HepG2 (cell line): ENCODE measurements around the gene TLE7. TPM values are rescaled to one million over a fixed set of nuclear protein-coding genes. Genes with fewer than 3 reads are reported as not detected.

ENCODE experiments used
- ARID4A ChIP-seq: sonication (generic); formaldehyde crosslinking; IDR thresholded peaks from 2 replicates; pipeline ENCODE4 v1.5.0; 2020; ENCODE audit warnings: mild to moderate bottlenecking, missing genetic modification reagents, borderline replicate concordance
- ATF7 ChIP-seq, 2 experiments: fragments of 450-650 bp in 1 of 2; sonication (generic) in 1 of 2; formaldehyde crosslinking in 1 of 2; IDR thresholded peaks; 2 replicates each; pipeline versions ENCODE4 v1.4.0 to v1.6.1; 2016 to 2020; ENCODE audit warnings: antibody characterized with exemption in 1 of 2, mild to moderate bottlenecking in 1 of 2, missing genetic modification reagents in 1 of 2
- CREM ChIP-seq, 2 experiments: sonication (generic) in 1 of 2; formaldehyde crosslinking in 1 of 2; IDR thresholded peaks; 2 replicates each; pipeline versions ENCODE4 v1.4.0 to v1.6.1; 2016 to 2020; ENCODE audit warnings: antibody characterized with exemption in 1 of 2, mild to moderate bottlenecking in 1 of 2, missing genetic modification reagents in 1 of 2
- FOXJ3 ChIP-seq: sonication (generic); formaldehyde crosslinking; IDR thresholded peaks from 2 replicates; pipeline ENCODE4 v1.4.0; 2020; ENCODE audit warnings: missing genetic modification reagents, mild to moderate bottlenecking, borderline replicate concordance
- HNF1A ChIP-seq, 2 experiments: sonication (generic) in 1 of 2; formaldehyde crosslinking in 1 of 2; IDR thresholded peaks; 2 replicates each; pipeline versions ENCODE4 v1.4.0 to v1.6.1; 2016 to 2020; ENCODE audit warnings: borderline replicate concordance in 1 of 2, low read depth in 1 of 2, mild to moderate bottlenecking in 1 of 2, missing genetic modification reagents in 1 of 2
- MIER3 ChIP-seq: IDR thresholded peaks from 2 replicates; pipeline ENCODE4 v1.6.1; 2016; ENCODE audit warnings: missing compliant biosample characterization, borderline replicate concordance
- MTF1 ChIP-seq: sonication (generic); formaldehyde crosslinking; IDR thresholded peaks from 2 replicates; pipeline ENCODE4 v1.5.0; 2020; ENCODE audit warnings: missing genetic modification reagents
- SNAPC2 ChIP-seq: sonication (generic); formaldehyde crosslinking; IDR thresholded peaks from 2 replicates; pipeline ENCODE4 v1.8.1; 2022; ENCODE audit warnings: mild to moderate bottlenecking, missing genetic modification reagents
- TOPORS ChIP-seq: sonication (generic); formaldehyde crosslinking; IDR thresholded peaks from 2 replicates; pipeline ENCODE4 v1.8.0; 2023; ENCODE audit warnings: mild to moderate bottlenecking, missing genetic modification reagents
- ZKSCAN1 ChIP-seq: fragments of 150-350 bp; IDR thresholded peaks from 2 replicates; pipeline ENCODE4 v1.6.1; 2014; ENCODE audit warnings: low read length
- ZNF331 ChIP-seq: sonication (generic); formaldehyde crosslinking; IDR thresholded peaks from 2 replicates; pipeline ENCODE4 v1.4.0; 2020; ENCODE audit warnings: missing genetic modification reagents
- ZNF432 ChIP-seq: sonication (generic); formaldehyde crosslinking; IDR thresholded peaks from 2 replicates; pipeline ENCODE4 v1.5.0; 2020; ENCODE audit warnings: missing genetic modification reagents, mild to moderate bottlenecking, borderline replicate concordance
- ZNF687 ChIP-seq: sonication (generic); formaldehyde crosslinking; IDR thresholded peaks from 2 replicates; pipeline ENCODE4 v1.5.1; 2020; ENCODE audit warnings: mild to moderate bottlenecking, missing genetic modification reagents, moderate library complexity
- ZNF713 ChIP-seq: sonication (generic); formaldehyde crosslinking; IDR thresholded peaks from 2 replicates; pipeline ENCODE4 v1.4.0; 2020; ENCODE audit warnings: mild to moderate bottlenecking, missing genetic modification reagents
- polyA plus RNA-seq, 8 experiments: library from polyadenylated mRNA; depleted of rRNA in 3 of 8; stranded (reverse) in 7 of 8; unstranded in 1 of 8; fragments of >200 nt; fragmentation: Illumina TruSeq in 4 of 8; extraction: Trizol in 4 of 8; gene quantifications; 2 replicates each; pipeline versions ENCODE4 v1.2.1 to v1.2.3, GENCODE V29; 2011 to 2016; ENCODE audit warnings: low read depth in 4 of 8, missing spikeins in 1 of 8, mixed read lengths in 1 of 8; ENCODE audit not compliant: insufficient read depth in 1 of 8
- total RNA-seq, 5 experiments: library from RNA; depleted of rRNA; stranded (reverse); fragments of >200 nt; fragmentation: Illumina TruSeq; extraction: Trizol; gene quantifications; 2 replicates each; pipeline ENCODE4 v1.2.3, GENCODE V29; 2016; ENCODE audit warnings: low read depth in 1 of 5

Gene TLE7
- total and polyA plus RNA-seq, 2 of the 13 experiments (the other 11 are each of a cell fraction or from before 2014, with no cell fraction given): not detected

GRCh38 chr16:71426069-71426879, 15.6 kb downstream of the TLE7 start (continued):
- TF ChIP-seq ARID4A (CRISPR knock-in tag): peak; percentile 86; the same call in 1 of the 2 replicates
- TF ChIP-seq ZNF432 (CRISPR knock-in tag): no peak
- peak; percentile 83 for TF ChIP-seq ZKSCAN1
- TF ChIP-seq ZNF713 (CRISPR knock-in tag): no peak; the same call in 1 of the 2 replicates
- TF ChIP-seq ATF7 (IDR thresholded peaks at IDR 0.05): no peak; the same call in 1 of the 2 replicates
- TF ChIP-seq ATF7 (CRISPR knock-in tag; IDR thresholded peaks at IDR 0.05): peak; percentile 91
- TF ChIP-seq HNF1A (IDR thresholded peaks at IDR 0.05; ENCODE audit: low read depth): peak; percentile 67
- peak; percentile 81; the same call in 1 of the 2 replicates for TF ChIP-seq HNF1A (CRISPR knock-in tag; IDR thresholded peaks at IDR 0.05; ENCODE audit: borderline replicate concordance)
- TF ChIP-seq ZNF687 (CRISPR knock-in tag): peak; percentile 97
- peak; percentile 97 for TF ChIP-seq MIER3 (CRISPR knock-in tag)
- peak; percentile 63; the same call in 1 of the 2 replicates for TF ChIP-seq SNAPC2 (CRISPR knock-in tag)
- peak; percentile 69; the same call in 1 of the 2 replicates for TF ChIP-seq MTF1 (CRISPR knock-in tag)
- peak; percentile 80 for TF ChIP-seq CREM (IDR thresholded peaks at IDR 0.05)
- TF ChIP-seq CREM (CRISPR knock-in tag; IDR thresholded peaks at IDR 0.05): no peak
- TF ChIP-seq ZNF331 (CRISPR knock-in tag): peak; percentile 100
- TF ChIP-seq TOPORS (CRISPR knock-in tag): peak; percentile 89; the same call in 1 of the 2 replicates
- peak; percentile 94 for TF ChIP-seq FOXJ3 (CRISPR knock-in tag)
